B cell (primary cell): ENCODE measurements around the gene ITSN1. TPM values are rescaled to one million over a fixed set of nuclear protein-coding genes. Genes with fewer than 3 reads are reported as not detected.

Source experiments
- ATAC-seq: fragments of 200-7000 bp; cut with Tn5 transposase; one replicate; pipeline ENCODE4 v1.10.0; 2021; ENCODE audit warnings: low read depth, mild to moderate bottlenecking, moderate number of reproducible peaks, moderate library complexity
- CTCF ChIA-PET: fragments of 350-600 bp; sonication (Branson Sonifier 250); formaldehyde crosslinking; loops from one replicate; lab custom pipeline; 2021; ENCODE audit warnings: antibody characterized with exemption, inconsistent platforms; lab: Charles Lee
- POLR2A ChIA-PET: fragments of 350-600 bp; sonication (Branson Sonifier 250); formaldehyde crosslinking; loops from one replicate; lab custom pipeline; 2021; ENCODE audit warnings: antibody characterized with exemption; lab: Charles Lee
- DNase-seq: peaks from one replicate; pipeline ENCODE4 v3.0.0; 2013
- H2AFZ ChIP-seq: 2 replicates; pipeline ENCODE4 v1.6.1; 2012; ENCODE audit warnings: mild to moderate bottlenecking, low read depth, low read length; ENCODE audit not compliant: insufficient read depth, poor library complexity, severe bottlenecking
- H3K27ac ChIP-seq, 2 donors: 1 replicate in 1 of 2; 2 replicates in 1 of 2; pipeline ENCODE4 v1.5.1; 2012 to 2013; ENCODE audit warnings: low read length in 2 of 2, mild to moderate bottlenecking in 2 of 2, moderate library complexity in 1 of 2
- H3K27me3 ChIP-seq, 4 experiments: fragments of 200-600 bp in 1 of 4; sonication (generic) in 1 of 4; replicated peaks in 1 of 4; 1 replicate in 2 of 4; 2 replicates in 2 of 4; pipeline versions ENCODE4 v1.6.1 to v1.7.0; 2013 to 2016; ENCODE audit warnings: low read length in 3 of 4, mild to moderate bottlenecking in 2 of 4, mixed read lengths in 1 of 4, moderate library complexity in 1 of 4; ENCODE audit not compliant: insufficient read depth in 4 of 4, control insufficient read depth in 3 of 4; ENCODE audit errors: control extremely low read depth in 1 of 4
- H3K36me3 ChIP-seq, 2 experiments: replicated peaks in 1 of 2; 1 replicate in 1 of 2; 2 replicates in 1 of 2; pipeline versions ENCODE4 v1.6.1 to v1.7.1; 2013; ENCODE audit warnings: low read length in 1 of 2; ENCODE audit not compliant: insufficient read depth in 2 of 2, control insufficient read depth in 1 of 2; ENCODE audit errors: control extremely low read depth in 1 of 2, extremely low read depth in 1 of 2
- H3K4me1 ChIP-seq, 2 donors: fragments of 200-600 bp in 1 of 2; sonication (generic) in 1 of 2; 1 replicate in 1 of 2; 2 replicates in 1 of 2; pipeline versions ENCODE4 v1.5.1 to v1.6.1; 2013 to 2017; ENCODE audit warnings: low read length in 2 of 2; ENCODE audit not compliant: control insufficient read depth in 2 of 2, insufficient read depth in 2 of 2
- H3K4me2 ChIP-seq: replicated peaks from 2 replicates; pipeline ENCODE3; 2012; ENCODE audit warnings: mild to moderate bottlenecking, low read depth, low read length; ENCODE audit not compliant: poor library complexity, severe bottlenecking
- H3K4me3 ChIP-seq, 5 experiments: fragments of 200-600 bp in 1 of 5; sonication (generic) in 1 of 5; 1 replicate in 3 of 5; 2 replicates in 2 of 5; pipeline versions ENCODE4 v1.5.1 to v1.7.0; 2011 to 2016; ENCODE audit warnings: low read length in 4 of 5, mild to moderate bottlenecking in 4 of 5, low read depth in 2 of 5, control low read depth in 1 of 5, moderate library complexity in 1 of 5; ENCODE audit not compliant: insufficient read depth in 1 of 5; ENCODE audit errors: control extremely low read depth in 1 of 5, extremely low read depth in 1 of 5
- H3K79me2 ChIP-seq: fragments of 200-600 bp; sonication (generic); one replicate; pipeline ENCODE4 v1.6.0; 2016; ENCODE audit warnings: low read length; ENCODE audit not compliant: control insufficient read depth, insufficient read depth
- H3K9ac ChIP-seq: fragments of 200-600 bp; sonication (generic); 2 replicates; pipeline ENCODE4 v1.6.1; 2017; ENCODE audit warnings: mild to moderate bottlenecking, low read length, moderate library complexity
- H3K9me3 ChIP-seq, 3 donors: one replicate each; pipeline versions ENCODE4 v1.6.1 to v1.7.1; 2013; ENCODE audit warnings: low read length in 2 of 3; ENCODE audit not compliant: control insufficient read depth in 2 of 3, insufficient read depth in 1 of 3; ENCODE audit errors: control extremely low read depth in 1 of 3
- H4K20me1 ChIP-seq: 2 replicates; pipeline ENCODE4 v1.6.0; 2012; ENCODE audit warnings: mild to moderate bottlenecking, low read length; ENCODE audit not compliant: insufficient read depth, control insufficient read depth, poor library complexity, severe bottlenecking
- H3K27ac Mint-ChIP-seq: one replicate; pipeline ENCODE4 v1.8.0; 2021; ENCODE audit warnings: mixed read lengths
- H3K27me3 Mint-ChIP-seq: one replicate; pipeline ENCODE4 v1.8.0; 2021; ENCODE audit warnings: mixed read lengths
- H3K4me1 Mint-ChIP-seq: one replicate; pipeline ENCODE4 v1.8.0; 2021; ENCODE audit warnings: mixed read lengths
- H3K4me3 Mint-ChIP-seq: one replicate; pipeline ENCODE4 v1.8.0; 2021; ENCODE audit warnings: mixed read lengths
- H3K9me3 Mint-ChIP-seq: one replicate; pipeline ENCODE4 v1.8.0; 2022; ENCODE audit warnings: mixed read lengths; ENCODE audit not compliant: insufficient read depth
- CTCF ChIP-seq: fragments of 200-600 bp; IDR thresholded peaks from one replicate; pipeline ENCODE4 v1.8.0; 2022; ENCODE audit warnings: antibody characterized with exemption, mild to moderate bottlenecking
- EZH2 ChIP-seq: IDR thresholded peaks from 2 replicates; pipeline ENCODE4 v1.6.1; 2012; ENCODE audit warnings: borderline replicate concordance, low read depth, mild to moderate bottlenecking, moderate library complexity, low read length; ENCODE audit not compliant: insufficient read depth, poor library complexity, severe bottlenecking
- WGBS: methylation state at CpG from one replicate; pipeline ENCODE4 v1.1.5; 2013; ENCODE audit warnings: missing lambda C conversion rate; ENCODE audit not compliant: insufficient coverage; 5-methylcytosine and 5-hydroxymethylcytosine counted together
- intact Hi-C: fragments of 100-400 bp; cut with micrococcal nuclease; formaldehyde crosslinking; loops from one replicate; pipeline ENCODE4 v1.10.0; 2022
- polyA plus RNA-seq: library from polyadenylated mRNA; depleted of rRNA; stranded (reverse); fragments of >200 nt; gene quantifications from 2 replicates; pipeline ENCODE4 v1.2.3, GENCODE V29; 2012
- total RNA-seq, 2 donors: library from RNA; stranded (reverse); fragments of 120-200 nt in 1 of 2; gene quantifications; 1 replicate in 1 of 2; 2 replicates in 1 of 2; pipeline versions ENCODE4 v1.2.3 to v1.2.4, GENCODE V29; 2013 to 2022

Gene ITSN1
- total and polyA plus RNA-seq, 2 donors (not counting 1 experiment from before 2014, with no cell fraction given): 0.31 to 2.4 TPM

DNA sequence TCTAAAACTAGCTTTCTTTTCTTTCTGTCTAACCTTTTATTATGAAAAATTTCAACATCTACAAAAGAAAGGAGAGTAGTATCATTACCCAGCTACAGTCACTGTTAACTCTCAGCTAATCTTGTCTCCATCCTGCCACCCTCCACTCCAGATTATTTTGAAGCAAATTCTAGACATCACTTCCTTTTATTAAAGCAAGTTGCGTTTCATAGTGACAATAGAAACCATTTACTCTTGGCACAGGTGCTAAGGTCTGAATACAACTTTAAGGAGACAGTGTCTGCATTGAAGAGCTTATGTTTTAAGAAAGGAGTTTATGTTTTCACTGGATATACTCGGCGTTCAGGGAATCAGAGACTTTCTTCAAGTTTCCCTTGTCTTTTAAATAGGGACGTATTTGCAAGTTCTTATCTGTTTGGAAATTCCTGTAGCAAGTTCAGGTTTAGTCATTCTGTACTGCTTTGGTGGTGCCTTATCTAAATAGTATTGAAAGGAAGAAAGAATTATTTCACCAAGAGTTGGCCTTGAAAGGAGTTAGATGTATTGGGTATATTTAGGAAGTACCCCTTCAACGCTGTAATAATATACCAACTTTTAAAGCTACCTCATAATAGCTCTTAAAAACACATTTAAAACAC is 42.7 kb downstream of the ITSN1 start:
- H3K9me3 ChIP-seq: no peaks in the 10 kb centered on the region
- no peaks in the 10 kb centered on the region for H4K20me1 ChIP-seq
- ATAC-seq (no peak), DNase-seq (no peak)
- no peak overlapping the region for H3K27ac ChIP-seq
- POLR2A ChIA-PET: no interaction called here
- H3K27me3 ChIP-seq: peaks cover 0 to 3% (median 0%) of the 10 kb centered on the region in 4 experiments
- 94% methylated on average over 2 of the region's 5 CpGs for WGBS
- no peaks in the 10 kb centered on the region for H3K36me3 ChIP-seq
- Mint-ChIP-seq H3K27me3 (peaks cover 26% of the 10 kb centered on the region), H3K4me1 (no peaks in the 10 kb centered on the region), H3K9me3 (no peaks in the 10 kb centered on the region), H3K27ac (no peak overlapping the region), H3K4me3 (no peak overlapping the region)
- intact Hi-C loops: no loop called here
- H3K79me2 ChIP-seq: no peaks in the 10 kb centered on the region
- H3K4me2 ChIP-seq: no peak overlapping the region
- no peak overlapping the region for H3K9ac ChIP-seq
- TF ChIP-seq EZH2 (no peak), CTCF (no peak)
- no peaks in the 10 kb centered on the region for H3K4me1 ChIP-seq
- no peak overlapping the region for H3K4me3 ChIP-seq
- CTCF ChIA-PET: no interaction called here
- H2AFZ ChIP-seq: no peak overlapping the region

GRCh38 chr21:33685613-33686197 is 43.4 kb downstream of the ITSN1 start:
- Mint-ChIP-seq H3K27ac (no peak overlapping the region), H3K9me3 (no peaks in the 10 kb centered on the region), H3K4me3 (no peak overlapping the region), H3K4me1 (no peaks in the 10 kb centered on the region), H3K27me3 (peaks cover 26% of the 10 kb centered on the region)
- Histone ChIP-seq H3K9me3 (no peaks in the 10 kb centered on the region), H2AFZ (no peak overlapping the region), H4K20me1 (no peaks in the 10 kb centered on the region), H3K79me2 (no peaks in the 10 kb centered on the region), H3K36me3 (no peaks in the 10 kb centered on the region), H3K27ac (no peak overlapping the region), H3K4me3 (no peak overlapping the region), H3K27me3 (peaks cover 0 to 3% (median 0%) of the 10 kb centered on the region in 4 experiments), H3K9ac (no peak overlapping the region), H3K4me1 (no peaks in the 10 kb centered on the region), H3K4me2 (no peak overlapping the region)
- ChIA-PET POLR2A (no interaction called here), CTCF (no interaction called here)
- intact Hi-C loops: no loop called here
- ATAC-seq (no peak), DNase-seq (no peak)
- no peak for TF ChIP-seq EZH2
- no peak for TF ChIP-seq CTCF
